SH-SY5Y (cell line): ENCODE results near the gene YARS1.

Source experiments
- GATA2 ChIP-seq: IDR thresholded peaks from 2 replicates; pipeline ENCODE4 v1.6.1; 2011; ENCODE audit warnings: mild to moderate bottlenecking, low read depth, low read length
- GATA3 ChIP-seq: IDR thresholded peaks from 2 replicates; pipeline ENCODE4 v1.6.1; 2011; ENCODE audit warnings: low read depth, mild to moderate bottlenecking, low read length, moderate library complexity

YARS1 gene

GRCh38 chr1:32806290-32806689 lies 10.9 kb downstream of the YARS1 start:
- TF ChIP-seq GATA3 (no peak), GATA2 (no peak)

- TF ChIP-seq GATA2 (no peak), GATA3 (no peak)
These were observed 16.0 kb downstream of the YARS1 start for GRCh38 chr1:32801096-32801715.

GRCh38 chr1:32798679-32799416 lies 18.3 kb downstream of the YARS1 start:
- TF ChIP-seq GATA2 (no peak), GATA3 (no peak)

- TF ChIP-seq GATA2 (no peak), GATA3 (no peak)
These were observed 19.0 kb downstream of the YARS1 start for GRCh38 chr1:32798191-32798590.

GRCh38 chr1:32797456-32797855 lies 19.7 kb downstream of the YARS1 start:
- TF ChIP-seq GATA2, result no peak
- no peak for TF ChIP-seq GATA3

GRCh38 chr1:32791881-32792280 lies 25.3 kb downstream of the YARS1 start:
- no peak for TF ChIP-seq GATA3
- no peak for TF ChIP-seq GATA2

GRCh38 chr1:32786856-32787255 lies 30.3 kb downstream of the YARS1 start:
- TF ChIP-seq GATA3 (no peak), GATA2 (no peak)

GRCh38 chr1:32784817-32785216 lies 32.3 kb downstream of the YARS1 start:
- TF ChIP-seq GATA2 (no peak), GATA3 (no peak)

GRCh38 chr1:32783851-32784250 lies 33.3 kb downstream of the YARS1 start:
- TF ChIP-seq GATA2, result no peak
- TF ChIP-seq GATA3, result no peak

GRCh38 chr1:32782086-32782485 lies 35.1 kb downstream of the YARS1 start:
- TF ChIP-seq GATA2 (no peak), GATA3 (no peak)

GRCh38 chr1:32780628-32781234 lies 36.4 kb downstream of the YARS1 start:
- TF ChIP-seq GATA3, result no peak
- no peak for TF ChIP-seq GATA2

GRCh38 chr1:32780005-32780404 lies 37.2 kb downstream of the YARS1 start:
- no peak for TF ChIP-seq GATA2

- no peak for TF ChIP-seq GATA3
These were observed 37.9 kb downstream of the YARS1 start for GRCh38 chr1:32779242-32779641.

- TF ChIP-seq GATA2, result no peak
- no peak for TF ChIP-seq GATA3
These were observed 41.4 kb downstream of the YARS1 start for GRCh38 chr1:32775640-32776337.

- TF ChIP-seq GATA2 (no peak), GATA3 (no peak)
These were observed 42.1 kb downstream of the YARS1 start for GRCh38 chr1:32774950-32775634.
